Gastroesophageal sphincter (tissue), 3 donors: ENCODE measurements around the gene MAJIN.

Experiments used
- POLR2A ChIP-seq, 2 donors: fragments of 450-650 bp; IDR thresholded peaks; one replicate each; pipeline ENCODE4 v1.6.1; 2017; ENCODE audit warnings: antibody characterized with exemption in 2 of 2, mild to moderate bottlenecking in 2 of 2, moderate library complexity in 1 of 2
- POLR2AphosphoS5 ChIP-seq: sonication (generic); formaldehyde crosslinking; IDR thresholded peaks from one replicate; pipeline ENCODE4 v1.6.1; 2017; ENCODE audit warnings: antibody characterized with exemption
- TF ChIP-seq, protein P1 (sequence below), 4 experiments: fragments of 200-600 bp in 2 of 4; fragments of 450-650 bp in 2 of 4; sonication (generic) in 1 of 4; IDR thresholded peaks; one replicate each; pipeline ENCODE4 v1.5.1; 2017 to 2019; ENCODE audit warnings: antibody characterized with exemption in 4 of 4, mild to moderate bottlenecking in 2 of 4, moderate library complexity in 2 of 4

DNA sequence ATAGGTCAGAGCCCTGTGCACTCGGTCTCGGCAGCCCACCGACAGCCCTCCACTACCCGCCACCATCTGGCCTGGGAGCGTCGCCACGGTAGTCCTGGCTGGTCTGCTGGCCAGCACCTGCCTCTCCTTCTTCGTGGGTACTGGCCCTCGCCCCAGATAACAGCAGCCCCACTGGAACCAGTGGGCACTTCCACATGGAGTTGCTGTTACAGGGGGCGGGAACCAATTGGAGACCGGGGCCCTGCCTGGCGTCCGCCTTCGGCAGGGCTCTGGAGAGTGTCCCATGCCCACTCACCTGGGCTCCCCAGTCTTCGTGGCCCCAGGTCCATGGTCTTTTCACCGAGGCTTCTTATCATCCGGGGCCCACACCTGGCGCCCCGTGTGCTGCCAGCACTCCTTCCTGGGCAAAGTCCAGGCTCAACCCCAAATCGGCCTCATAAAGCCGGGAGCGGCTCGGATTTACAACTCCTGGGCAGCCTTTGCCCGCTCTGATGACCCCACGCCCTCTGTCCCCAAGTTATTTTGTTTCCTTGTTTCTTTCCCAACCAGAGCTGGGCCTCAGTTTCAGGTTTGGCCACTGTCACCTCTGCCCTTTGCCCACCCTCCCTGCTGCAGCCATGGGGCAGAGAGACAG lies 80.6 kb downstream of the MAJIN start:
- TF ChIP-seq, protein P1, sequence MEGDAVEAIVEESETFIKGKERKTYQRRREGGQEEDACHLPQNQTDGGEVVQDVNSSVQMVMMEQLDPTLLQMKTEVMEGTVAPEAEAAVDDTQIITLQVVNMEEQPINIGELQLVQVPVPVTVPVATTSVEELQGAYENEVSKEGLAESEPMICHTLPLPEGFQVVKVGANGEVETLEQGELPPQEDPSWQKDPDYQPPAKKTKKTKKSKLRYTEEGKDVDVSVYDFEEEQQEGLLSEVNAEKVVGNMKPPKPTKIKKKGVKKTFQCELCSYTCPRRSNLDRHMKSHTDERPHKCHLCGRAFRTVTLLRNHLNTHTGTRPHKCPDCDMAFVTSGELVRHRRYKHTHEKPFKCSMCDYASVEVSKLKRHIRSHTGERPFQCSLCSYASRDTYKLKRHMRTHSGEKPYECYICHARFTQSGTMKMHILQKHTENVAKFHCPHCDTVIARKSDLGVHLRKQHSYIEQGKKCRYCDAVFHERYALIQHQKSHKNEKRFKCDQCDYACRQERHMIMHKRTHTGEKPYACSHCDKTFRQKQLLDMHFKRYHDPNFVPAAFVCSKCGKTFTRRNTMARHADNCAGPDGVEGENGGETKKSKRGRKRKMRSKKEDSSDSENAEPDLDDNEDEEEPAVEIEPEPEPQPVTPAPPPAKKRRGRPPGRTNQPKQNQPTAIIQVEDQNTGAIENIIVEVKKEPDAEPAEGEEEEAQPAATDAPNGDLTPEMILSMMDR (IDR thresholded peaks at IDR 0.05), result no peak
- TF ChIP-seq POLR2AphosphoS5 (no peak), POLR2A (IDR thresholded peaks at IDR 0.05) (no peak)
